GM18505 (cell line): ENCODE results near the gene DNAJC9.

Experiments used
- ATAC-seq: cut with Tn5 transposase; IDR thresholded peaks from one replicate; pipeline ENCODE4 v1.9.1; 2021; ENCODE audit not compliant: unreplicated experiment
- POLR2A ChIP-seq: IDR thresholded peaks from 4 replicates; pipeline ENCODE4 v1.6.1; 2011; ENCODE audit warnings: borderline replicate concordance; ENCODE audit not compliant: insufficient read depth, insufficient read length; ENCODE audit errors: extremely low read depth

DNAJC9 gene

GRCh38 chr10:73225518-73225917, 21.5 kb downstream of the DNAJC9 start:
- no peak for TF ChIP-seq POLR2A
- no peak for ATAC-seq

- no peak for ATAC-seq
- no peak for TF ChIP-seq POLR2A
Observed at GRCh38 chr10:73220989-73221388, 26.1 kb downstream of the DNAJC9 start.

- no peak for ATAC-seq
- TF ChIP-seq POLR2A: no peak
Observed at GRCh38 chr10:73219384-73219783, 27.7 kb downstream of the DNAJC9 start.

GRCh38 chr10:73218431-73219191, 28.4 kb downstream of the DNAJC9 start:
- TF ChIP-seq POLR2A: no peak

GRCh38 chr10:73217628-73218027, 29.4 kb downstream of the DNAJC9 start:
- no peak for TF ChIP-seq POLR2A
- ATAC-seq: no peak

More at GRCh38 chr10:73218431-73219191, 28.4 kb downstream of the DNAJC9 start:
- ATAC-seq: no peak

- ATAC-seq: no peak
- no peak for TF ChIP-seq POLR2A
Observed at GRCh38 chr10:73215749-73216148, 31.3 kb downstream of the DNAJC9 start.

- TF ChIP-seq POLR2A: no peak
- no peak for ATAC-seq
Observed at GRCh38 chr10:73211106-73211811, 35.8 kb downstream of the DNAJC9 start.

- ATAC-seq: no peak
- no peak for TF ChIP-seq POLR2A
Observed at GRCh38 chr10:73210395-73211105, 36.5 kb downstream of the DNAJC9 start.

GRCh38 chr10:73209705-73210104, 37.4 kb downstream of the DNAJC9 start:
- no peak for ATAC-seq
- no peak for TF ChIP-seq POLR2A

GRCh38 chr10:73207883-73208282, 39.2 kb downstream of the DNAJC9 start:
- TF ChIP-seq POLR2A: no peak
- no peak for ATAC-seq

- ATAC-seq: no peak
- TF ChIP-seq POLR2A: no peak
Observed at GRCh38 chr10:73206385-73206784, 40.7 kb downstream of the DNAJC9 start.

GRCh38 chr10:73205890-73206289, 41.2 kb downstream of the DNAJC9 start:
- ATAC-seq: no peak
- TF ChIP-seq POLR2A: no peak

- no peak for TF ChIP-seq POLR2A
- no peak for ATAC-seq
Observed at GRCh38 chr10:73205081-73205480, 42.0 kb downstream of the DNAJC9 start.
